GM18858 (cell line): ENCODE data around the gene ARID4B.
"Not testable (repeated sequence)": the region's sequence is repeated elsewhere in the genome, so short reads cannot be mapped to it uniquely, and the experiment has no call there.

Source experiments
- ATAC-seq: cut with Tn5 transposase; IDR thresholded peaks from one replicate; pipeline ENCODE4 v1.9.1; 2021; ENCODE audit not compliant: unreplicated experiment

ARID4B gene

GRCh38 chr1:235238558-235238957 lies 89.4 kb downstream of the ARID4B start:
- ATAC-seq, result no peak

DNA sequence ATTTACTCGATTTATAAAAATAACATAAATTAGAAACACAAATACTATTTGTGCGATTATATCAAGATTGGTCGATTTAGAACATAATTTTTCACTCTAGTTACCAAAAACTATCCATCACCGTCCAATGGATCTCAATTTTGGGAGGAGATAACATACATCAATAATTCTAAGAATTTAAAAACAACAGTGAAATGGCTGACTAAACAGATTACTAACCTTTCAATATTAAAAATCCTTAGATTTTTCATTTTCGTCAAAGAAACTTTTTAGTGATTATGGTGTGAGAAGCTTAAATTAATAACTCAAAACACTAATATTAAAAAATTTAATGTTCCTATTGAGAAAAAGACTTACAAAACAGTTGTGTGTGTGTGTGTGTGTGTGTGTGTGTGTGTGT lies 91.9 kb downstream of the ARID4B start:
- no peak for ATAC-seq

GRCh38 chr1:235229868-235230267 lies 98.1 kb downstream of the ARID4B start:
- ATAC-seq, result no peak

DNA sequence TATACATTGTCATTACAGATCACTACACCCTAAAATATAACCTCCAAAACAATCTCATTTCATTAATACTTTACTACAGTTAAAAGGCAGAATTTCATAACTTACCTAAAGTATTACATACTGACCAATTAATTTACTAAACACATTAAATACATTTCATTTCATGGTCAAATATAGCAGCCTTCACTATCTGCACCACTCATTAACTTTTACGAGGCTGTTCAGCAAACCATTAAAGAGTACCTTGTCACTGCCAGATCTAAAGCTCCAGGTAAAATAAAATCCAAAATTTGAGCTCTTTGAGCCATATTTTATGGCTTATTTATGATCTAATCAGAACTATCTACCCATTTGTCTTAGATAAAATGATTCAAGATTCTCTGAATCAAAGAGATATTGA lies 100.6 kb downstream of the ARID4B start:
- no peak for ATAC-seq

DNA sequence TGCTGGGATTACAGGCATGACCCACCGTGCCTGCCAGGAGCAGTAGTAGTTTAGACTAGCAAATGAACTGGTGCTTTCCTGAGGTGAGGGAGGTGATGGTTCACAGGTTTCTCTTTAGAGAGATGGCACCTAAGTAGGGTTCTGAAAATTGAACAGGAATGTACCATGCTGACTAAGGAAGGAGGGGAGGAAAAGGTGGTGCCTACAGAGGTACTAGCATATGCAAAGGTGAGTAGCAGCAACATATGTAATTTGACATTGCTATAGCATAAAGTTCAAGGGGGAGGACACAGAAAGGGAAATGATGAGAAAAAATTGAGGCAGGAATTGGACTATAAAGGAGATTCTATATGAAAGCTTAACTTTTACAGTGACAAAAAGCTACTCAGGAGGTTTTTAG lies 101.0 kb downstream of the ARID4B start:
- ATAC-seq, result no peak

GRCh38 chr1:235225299-235225698 lies 102.7 kb downstream of the ARID4B start:
- ATAC-seq, result no peak

DNA sequence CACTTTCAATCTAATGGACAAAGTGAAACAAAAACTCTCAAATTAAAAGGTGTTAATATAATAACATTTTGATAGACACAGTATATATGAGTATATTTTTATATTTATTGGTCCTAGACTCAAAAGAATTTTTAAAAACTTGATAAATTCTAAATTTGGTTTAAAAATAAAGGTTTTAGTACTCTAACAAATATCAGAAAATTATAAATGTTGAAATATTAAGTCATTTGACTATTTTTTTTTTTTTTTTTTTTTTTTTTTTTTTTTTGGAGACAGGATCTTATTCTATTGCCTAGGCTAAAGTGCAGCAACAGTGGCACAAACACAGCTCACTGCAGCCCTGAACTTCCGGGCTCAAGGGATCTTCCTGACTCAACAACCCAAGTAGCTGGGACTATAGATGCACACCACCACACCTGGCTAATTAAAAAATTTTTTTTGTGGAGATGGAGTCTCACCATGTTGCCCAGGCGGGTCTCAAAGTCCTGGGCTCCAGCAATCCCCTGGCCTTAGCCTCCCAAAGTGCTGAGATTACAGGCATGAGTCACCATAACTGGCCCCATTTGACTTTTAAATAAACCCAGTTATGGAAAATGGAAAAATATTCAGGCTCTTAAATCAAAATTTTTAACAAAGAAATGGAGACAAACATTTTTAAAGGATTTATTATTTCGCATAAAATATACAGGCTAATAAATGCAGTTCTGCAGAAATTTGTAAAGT lies 106.2 kb downstream of the ARID4B start:
- no peak for ATAC-seq

DNA sequence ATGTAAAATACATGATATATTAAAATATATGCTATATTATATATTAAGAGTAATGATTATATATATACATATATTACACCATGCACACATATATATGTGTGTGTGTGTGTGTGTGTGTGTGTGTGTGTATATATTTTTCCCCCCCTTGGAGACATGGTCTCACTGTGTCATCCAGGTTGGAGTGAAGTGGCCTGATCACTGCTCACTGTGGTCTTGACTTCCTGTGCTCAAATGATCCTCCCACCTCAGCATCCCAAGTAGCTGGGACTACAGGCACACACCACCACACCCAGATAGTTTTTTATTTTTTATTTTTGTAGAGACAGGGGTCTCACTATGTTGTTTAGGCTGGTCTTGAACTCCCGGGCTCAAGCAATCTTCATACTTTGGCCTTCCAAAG lies 112.5 kb downstream of the ARID4B start:
- ATAC-seq, result no peak

- not testable (repeated sequence) for ATAC-seq
Observed at GRCh38 chr1:235214962-235215361, 113.0 kb downstream of the ARID4B start.

- ATAC-seq, result no peak
Observed at GRCh38 chr1:235213752-235214151, 114.2 kb downstream of the ARID4B start.

- ATAC-seq, result no peak
Observed at GRCh38 chr1:235211517-235211916, 116.5 kb downstream of the ARID4B start.

- ATAC-seq, result no peak
Observed at GRCh38 chr1:235207209-235207565, 120.8 kb downstream of the ARID4B start.

DNA sequence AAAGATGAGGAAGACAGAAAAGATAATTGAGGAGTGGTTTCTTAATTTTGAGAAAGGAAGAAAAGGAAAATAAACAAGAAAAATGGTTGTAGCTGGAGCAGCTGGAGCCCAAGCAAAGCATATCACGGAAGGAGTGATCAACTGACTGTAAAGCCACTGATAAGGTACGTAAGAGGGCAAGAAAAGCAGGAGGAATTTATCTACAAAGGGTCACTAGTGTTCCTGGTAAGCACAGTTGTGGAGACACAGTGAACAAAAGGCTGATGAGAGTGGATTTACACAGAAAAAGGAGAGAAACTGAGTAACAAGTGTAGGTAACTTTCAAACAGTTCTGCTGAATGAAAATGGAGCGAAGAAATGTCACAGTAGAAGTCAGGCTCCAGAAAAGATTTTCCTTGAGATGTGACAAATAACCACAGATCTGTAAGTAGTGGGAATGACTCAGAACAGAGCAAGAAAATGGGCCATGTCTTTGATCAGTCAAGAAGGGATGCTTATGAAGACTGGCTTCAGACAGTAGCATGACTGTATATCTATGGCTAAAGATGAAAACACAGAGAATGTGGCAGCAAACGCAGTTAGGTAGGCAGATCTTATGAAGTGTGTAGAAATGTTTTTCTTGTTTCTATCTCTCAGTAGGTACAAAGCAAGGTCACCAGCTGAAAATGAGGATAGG lies 121.3 kb downstream of the ARID4B start:
- ATAC-seq, result no peak

- ATAC-seq, result no peak
Observed at GRCh38 chr1:235205687-235206086, 122.3 kb downstream of the ARID4B start.

DNA sequence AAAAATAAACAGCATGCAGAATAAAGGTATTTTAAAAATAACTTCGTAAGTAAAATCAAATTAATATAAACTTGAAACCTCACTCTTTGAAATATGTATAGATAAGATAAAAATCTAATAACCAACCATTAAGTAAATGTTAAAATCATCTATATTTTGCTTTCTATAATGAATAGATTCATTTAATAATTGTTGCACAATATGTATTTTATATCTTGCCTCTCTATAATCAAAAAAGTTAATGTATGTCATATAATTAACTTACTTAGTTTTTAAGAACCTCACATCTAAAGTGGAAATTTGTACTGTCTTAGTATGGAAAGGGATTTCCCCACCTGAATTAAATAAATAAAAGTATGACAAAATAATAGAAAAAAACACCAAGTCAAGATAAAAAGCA lies 124.6 kb downstream of the ARID4B start:
- ATAC-seq, result no peak

DNA sequence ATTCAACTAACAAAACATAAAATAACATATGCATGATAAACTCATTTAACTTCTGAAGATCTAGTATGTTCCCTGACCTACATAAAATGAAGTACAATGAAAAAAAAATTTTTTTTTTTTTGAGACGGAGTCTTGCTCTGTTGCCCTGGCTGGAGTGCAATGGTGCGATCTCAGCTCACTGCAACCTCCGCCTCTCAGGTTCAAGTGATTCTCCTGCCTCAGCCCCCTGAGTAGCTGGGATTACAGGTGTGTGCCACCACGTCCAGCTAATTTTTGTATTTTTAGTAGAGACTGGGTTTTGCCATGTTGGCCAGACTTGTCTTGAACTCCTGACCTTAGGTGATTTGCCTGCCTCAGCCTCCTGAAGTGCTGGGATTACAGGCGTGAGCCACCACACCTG lies 125.5 kb downstream of the ARID4B start:
- not testable (repeated sequence) for ATAC-seq

GRCh38 chr1:235199441-235199840 lies 128.5 kb downstream of the ARID4B start:
- no peak for ATAC-seq

DNA sequence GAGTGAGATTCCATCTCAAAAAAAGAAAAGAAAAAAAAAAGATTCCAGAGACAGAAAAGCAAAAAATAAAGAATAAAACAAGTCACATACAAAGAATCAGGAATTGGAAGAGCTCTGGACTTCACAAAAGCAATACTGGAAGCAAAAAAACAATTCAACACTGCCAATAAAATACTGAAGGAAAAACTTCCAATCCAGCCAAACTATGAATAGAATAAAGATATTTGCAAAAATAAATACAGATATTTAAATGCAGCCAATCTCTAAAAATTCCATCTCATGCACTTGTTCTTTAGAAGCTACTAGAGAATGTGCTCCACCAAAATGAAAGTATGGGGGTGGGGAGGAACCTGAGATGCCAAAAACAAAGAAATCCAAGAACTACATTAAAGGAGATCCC lies 137.5 kb downstream of the ARID4B start:
- ATAC-seq, result no peak

- no peak for ATAC-seq
Observed at GRCh38 chr1:235187316-235187715, 140.7 kb downstream of the ARID4B start.

GRCh38 chr1:235181561-235182245 lies 146.3 kb downstream of the ARID4B start:
- no peak for ATAC-seq

DNA sequence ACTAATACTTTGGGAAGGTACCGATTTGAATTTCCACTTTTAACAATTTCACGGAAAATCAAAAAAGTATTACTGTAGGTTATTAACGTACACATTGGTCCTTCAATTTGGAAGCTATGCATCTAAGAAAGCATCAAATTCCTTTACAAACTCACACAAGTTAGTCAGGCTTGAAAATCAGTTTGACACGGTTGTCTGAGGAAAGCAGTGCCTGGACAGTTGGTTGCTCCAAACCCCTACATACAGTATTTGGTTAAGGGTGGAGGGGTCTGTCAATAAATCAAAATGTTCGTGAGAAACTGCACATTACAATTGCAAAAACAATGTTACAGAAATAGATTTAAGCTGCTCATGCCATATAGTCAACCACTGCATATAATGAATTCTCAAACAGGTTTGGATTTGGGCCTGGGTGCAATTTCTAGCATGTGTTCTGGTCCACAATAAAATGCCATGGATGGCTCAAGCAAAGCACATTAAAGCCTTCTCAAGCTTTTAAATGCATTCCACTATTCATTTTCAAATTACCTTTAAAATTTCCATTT lies 147.0 kb downstream of the ARID4B start:
- no peak for ATAC-seq

DNA sequence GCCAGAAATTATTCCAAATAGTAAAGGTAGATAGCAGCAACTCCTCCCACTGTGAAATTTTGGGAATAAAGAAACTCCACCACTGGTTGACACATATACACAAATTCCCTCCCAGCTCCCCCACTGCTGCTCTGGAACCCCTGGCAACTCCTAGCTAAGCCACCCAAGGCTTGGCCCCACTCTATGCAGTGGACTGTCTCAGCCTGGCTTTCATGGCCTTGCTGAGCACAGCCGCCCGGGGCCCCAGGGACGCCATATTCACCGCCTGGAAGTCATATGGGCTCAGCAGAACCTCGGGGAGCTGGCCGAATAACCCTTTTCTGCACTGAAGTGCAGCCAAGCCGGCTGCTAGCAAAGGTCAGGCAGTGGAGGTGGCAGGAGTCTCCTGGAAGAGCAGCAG lies 151.5 kb downstream of the ARID4B start:
- ATAC-seq, result no peak
